NOMO-1 (cell line): ENCODE data around the gene PLPP7.

Experiments
- DNase-seq, 2 experiments: peaks; one replicate each; lab custom pipeline; 2025; ENCODE audit not compliant: unreplicated experiment in 2 of 2; lab: John Stamatoyannopoulos, UW

The PLPP7 gene

DNA sequence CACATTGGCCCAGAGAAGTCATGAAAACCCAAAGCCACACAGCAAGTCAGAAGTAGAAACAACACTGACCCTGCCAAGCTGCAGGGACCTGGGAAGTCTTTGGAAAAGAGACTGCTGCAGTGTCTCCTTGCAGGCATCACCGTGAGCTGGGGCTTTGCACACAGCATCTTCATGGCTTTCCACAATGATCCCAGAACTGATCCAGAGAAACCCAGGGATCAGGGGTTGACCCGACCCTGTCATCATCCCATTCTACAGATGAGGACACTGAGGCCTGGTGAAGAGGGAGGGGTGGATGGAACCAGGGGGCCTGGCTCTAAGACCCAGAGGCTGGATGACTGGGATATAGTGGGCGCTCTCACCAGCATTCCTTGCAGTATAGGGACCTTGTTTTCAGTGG, 8.9 kb upstream of the PLPP7 start:
- no peak for DNase-seq

DNA sequence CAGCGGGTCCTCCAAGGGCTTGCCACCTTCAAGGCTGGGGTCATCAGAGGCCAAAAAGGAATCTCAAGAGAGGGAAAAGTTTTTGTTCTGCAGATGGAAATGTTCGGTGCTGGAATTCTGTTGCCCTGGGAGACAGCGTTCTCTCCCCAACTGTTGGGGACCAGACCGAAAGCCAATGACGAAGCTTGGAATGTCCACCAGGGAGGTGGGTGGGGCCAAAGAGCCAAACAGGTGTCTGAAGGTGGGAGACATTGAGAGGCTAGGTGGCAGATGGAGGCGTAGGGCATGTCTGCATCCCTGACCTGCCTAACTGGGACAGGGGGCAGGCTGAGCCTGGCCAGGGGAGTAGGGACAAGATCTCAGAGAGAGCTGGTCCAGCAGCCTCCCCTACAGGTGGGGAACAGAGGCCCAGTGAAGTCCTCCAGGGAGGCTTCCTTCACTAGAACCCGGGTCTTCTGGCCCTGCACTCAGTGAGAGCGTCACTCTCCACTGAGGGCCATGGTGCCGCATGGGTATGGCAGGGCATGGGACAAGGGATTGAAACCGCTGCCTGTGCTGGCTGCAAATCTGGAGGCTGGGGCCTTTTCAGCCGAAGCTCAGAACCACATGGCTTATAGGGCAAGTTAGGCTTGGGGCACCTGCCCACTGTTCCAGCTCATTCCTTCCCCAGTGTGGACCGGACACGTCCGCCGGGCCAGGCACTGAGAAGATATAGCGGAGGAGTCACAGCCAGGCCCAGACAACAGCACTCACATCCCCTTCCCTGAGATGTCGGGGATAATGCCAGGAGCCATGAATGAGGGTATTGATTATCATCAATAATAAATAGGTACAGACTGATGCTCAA, 8.2 kb upstream of the PLPP7 start:
- DNase-seq = no peak

DNA sequence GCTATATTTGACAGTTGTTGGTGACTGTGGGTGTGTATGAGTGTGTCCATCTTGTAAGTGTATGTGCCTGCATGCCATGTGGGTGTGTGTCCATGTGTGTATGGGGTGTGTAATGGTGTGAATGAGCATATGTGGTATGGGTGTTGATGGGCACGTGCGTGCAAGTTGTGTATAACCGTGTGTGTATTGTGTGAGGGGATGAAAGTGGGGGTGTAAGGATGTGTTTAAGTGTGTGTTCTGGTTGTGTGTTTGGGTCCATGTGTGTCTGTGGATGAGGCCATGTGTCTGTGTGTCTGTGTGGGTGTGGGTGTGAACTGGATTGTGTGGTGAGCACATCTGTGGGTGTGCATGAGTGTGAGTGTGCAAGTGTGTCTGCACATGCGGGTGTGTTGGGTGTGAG, 7.3 kb upstream of the PLPP7 start:
- no peak for DNase-seq

DNA sequence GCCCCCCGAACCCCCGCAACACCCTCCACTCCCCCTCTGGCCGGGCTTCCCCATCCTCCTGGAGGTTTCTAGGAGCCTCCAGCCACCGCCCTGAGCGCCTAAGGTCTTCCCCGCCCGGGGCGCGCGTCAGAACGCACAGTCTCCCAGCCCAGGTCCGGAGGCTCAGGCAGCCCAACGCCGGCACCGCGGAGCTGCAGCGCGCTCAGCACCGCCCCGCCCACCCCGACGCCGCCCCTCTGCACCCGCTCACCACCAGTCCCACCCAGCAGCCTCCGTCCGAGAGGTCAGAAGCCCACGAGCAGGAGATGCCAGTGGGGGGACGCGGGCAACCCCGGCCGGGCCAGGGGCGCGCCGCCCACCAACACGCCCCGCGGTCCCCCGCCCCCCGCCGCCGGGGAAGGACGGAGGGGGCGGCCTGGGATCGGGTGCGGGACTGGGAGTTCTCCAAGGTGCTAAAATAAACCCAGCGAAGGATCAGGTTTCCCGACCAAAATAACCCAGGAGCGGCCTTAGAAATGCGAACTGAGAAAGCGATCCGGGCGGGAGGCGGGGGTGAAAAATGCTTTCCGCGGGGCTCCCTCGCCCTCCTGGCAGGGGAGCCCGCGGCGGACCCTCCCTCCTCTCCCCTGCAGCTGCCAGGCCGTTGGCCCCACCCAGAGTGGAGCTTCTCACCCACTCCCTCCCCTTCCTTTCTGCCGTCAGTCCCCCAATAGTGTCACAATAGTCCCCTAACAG, 6.7 kb upstream of the PLPP7 start:
- no peak for DNase-seq

DNA sequence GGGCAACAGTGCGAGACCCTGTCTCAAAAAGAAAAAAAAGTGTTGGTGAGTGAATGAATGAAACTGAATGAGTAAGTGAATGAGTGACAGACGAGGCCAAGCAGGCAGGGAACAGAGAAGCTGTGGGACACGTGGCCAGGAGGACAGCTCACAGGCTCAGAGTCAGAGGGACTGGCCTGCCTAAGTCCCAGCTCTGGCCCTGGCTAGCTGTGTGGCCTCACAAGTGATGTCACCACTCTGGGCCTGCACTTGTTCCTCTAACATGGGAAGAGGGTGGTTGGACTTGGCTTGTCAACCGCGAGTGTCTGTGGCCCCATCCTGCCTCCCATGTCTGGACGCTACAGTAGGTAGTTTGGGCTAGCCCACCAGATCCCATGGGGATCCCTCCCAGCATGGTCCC, 4.7 kb upstream of the PLPP7 start:
- no peak for DNase-seq

DNA sequence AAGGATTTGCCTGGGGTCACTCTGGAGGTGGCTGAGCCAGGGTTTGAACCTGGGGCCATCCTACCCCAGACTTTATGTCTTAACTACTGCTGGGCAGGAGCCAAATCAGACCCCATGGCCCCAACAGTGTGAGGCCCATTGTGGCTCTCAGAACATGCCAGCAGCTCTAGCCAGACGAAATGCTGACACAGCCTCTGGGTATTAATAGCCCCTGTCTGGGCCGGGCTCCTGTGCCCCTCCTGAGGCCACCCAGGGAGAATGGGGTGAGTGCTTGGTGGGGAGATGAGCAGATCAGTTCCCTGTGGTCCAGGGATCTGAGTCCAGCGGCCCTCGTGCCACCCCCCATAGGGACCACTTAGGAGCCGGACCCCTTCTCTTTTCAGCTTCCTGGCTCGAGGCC, 2.2 kb upstream of the PLPP7 start:
- no peak for DNase-seq

DNA sequence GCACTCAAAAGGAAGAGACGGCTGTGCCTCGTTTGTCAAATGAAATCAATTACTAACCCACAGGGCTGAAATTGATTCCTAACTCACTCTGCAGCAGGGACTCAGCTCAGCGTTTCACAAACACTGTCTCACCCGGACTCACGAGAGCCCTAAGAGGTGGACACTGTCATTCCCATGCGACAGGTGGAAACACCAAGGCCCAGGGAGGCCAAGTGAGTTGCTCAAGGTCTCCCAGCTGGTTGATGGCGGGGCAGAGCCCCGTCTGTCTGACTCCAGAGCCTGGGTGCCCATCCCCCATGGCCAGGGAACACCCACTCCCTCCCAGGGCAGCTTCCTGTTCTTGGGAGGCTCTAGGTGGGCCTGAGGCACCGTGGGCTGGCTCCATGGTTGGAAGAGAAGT, 1.3 kb upstream of the PLPP7 start:
- DNase-seq = no peak

DNA sequence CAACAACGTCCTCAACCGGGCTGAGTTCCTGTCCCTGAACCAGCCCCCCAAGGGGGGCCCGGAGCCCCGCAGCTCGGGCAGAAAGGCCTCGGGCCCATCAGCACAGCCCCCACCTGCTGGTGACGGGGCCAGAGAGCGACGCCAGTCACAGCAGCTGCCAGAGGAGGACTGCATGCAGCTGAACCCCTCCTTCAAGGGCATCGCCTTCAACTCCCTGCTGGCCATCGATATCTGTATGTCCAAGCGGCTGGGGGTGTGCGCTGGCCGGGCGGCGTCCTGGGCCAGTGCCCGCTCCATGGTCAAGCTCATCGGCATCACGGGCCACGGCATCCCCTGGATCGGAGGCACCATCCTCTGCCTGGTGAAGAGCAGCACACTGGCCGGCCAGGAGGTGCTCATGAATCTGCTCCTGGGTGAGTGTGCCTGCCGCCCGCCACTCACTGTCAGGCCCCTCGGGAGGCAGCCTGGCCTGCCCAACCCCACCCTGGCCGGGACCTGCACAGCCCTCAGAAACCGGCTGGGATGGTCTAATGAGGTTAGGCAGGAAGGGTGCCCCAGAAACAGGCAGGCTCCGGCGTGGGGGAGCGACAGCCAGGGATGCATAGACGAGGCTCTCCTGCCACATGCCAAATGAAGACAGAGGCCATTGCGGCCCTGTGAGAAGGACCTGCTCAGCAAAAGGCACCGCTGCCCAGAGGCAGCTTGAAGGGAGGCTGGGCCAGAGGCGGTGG, 678 bp downstream of the PLPP7 start:
- DNase-seq = no peak

DNA sequence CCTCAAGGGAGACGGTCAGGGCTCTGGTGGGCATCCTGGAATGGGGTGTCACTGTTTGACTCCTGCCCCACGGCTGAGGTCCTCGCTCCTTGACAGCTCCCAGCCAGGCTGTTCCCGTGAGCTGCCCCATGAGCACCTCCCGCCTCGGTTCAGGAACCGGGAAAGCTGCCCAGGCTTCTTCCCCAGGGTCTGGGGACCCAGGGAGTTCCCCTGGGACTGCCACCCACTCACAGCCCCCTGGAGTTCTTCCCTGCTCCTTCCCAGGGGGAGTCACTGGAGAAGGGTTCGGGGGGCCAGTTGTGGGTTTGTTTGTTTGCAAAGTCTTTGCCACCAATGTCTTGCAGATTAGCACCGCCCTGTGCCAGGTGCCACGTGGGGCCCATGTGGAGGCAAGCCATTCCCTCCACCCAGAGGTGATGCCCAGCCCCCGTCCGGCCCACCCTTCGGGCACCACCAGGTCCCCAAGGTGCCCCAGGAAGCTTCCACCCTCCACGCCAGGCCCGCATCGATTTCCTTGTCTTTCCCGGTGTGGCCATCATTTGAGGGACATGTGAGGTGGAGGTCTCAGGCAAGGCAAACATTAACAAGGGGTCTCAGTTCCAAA, 1.3 kb downstream of the PLPP7 start:
- DNase-seq = no peak

DNA sequence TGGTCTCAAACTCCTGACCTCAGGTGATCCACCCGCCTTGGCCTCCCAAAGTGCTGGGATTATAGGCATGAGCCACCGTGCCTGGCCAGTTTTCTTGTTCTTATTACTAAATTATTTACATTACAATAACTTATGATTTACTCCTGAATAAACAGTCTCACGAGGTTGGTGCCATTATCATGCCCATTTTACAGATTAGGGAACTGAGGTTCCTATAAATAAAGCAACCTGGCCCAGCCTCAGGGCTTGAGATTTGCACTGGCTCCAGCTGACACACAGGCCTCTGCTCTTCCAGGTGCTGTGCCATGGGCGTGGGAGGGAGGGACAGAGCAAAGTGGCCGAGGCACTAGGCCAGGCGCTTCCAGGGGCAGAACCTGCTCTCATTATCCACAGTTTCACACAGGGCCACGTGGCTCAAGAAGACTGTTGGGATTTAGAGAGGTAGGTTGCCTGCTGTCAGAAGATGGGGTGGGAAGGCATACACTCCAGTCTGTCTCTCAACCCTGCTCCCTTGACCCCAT, 2.3 kb downstream of the PLPP7 start:
- no peak for DNase-seq

DNA sequence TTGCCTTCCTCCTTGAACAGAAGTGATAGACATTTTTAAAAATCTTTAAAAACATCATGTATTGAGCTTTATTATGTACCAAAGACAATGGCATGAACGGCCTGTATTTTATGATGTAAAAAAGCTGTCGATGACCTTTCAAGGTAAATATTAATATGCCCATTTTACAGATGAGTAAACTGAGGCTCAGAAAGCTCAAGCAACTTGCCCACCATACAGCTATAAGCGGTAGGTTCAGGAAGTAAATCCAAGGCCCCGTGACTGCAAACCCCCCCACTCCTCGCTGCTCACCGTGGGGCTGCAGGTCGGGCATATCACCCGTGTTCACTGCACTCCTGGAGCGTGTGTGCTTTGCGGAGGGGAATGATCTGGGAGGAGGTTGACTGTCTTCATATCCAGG, 3.4 kb downstream of the PLPP7 start:
- no peak for DNase-seq

DNA sequence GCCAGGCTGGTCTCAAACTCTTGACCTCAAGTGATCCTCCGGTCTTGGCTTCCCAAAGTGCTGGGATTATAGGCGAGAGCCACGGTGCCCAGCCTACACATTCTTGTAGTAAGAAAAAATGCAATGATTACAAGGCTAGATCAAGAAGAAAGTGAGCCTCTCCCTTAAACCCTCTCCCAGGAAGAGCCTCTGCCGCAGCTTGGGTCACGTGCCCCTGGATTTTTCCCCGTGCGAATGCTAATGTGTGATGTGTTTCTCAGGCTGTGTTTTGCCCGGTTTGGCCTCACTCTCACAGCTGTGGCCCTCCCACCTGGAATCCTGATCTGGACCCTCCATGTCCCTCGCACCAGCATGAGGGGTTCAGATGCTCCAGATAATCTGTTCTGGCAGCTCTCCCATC, 6.9 kb downstream of the PLPP7 start:
- DNase-seq = no peak

DNA sequence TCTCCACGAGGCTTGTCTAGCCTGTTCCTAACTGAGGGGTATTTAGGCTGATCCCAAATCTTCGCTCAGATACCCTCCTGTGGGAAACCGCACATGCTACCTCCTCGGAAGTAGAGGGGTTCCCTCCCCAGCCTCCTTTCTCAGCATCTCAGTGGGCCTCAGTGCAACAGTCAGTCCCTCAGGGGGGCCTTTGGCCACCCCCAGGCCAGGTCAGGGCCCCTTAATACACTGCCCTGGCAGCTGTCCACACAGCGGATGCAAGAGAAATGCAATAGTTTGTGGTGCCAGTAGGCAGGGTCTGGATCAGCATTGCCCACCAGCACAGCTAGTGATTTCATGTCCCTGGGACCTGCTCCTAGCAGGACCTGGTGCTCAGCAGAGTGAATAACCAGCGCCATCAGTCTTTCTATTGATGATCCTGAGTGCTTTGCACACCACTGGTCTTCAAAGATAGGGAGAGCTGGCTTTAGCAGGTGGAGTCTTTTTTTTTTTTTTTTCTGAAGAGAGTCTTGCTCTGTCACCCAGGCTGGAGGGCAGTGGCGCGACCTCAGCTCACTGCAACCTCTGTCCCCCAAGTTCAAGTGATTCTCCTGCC, 7.5 kb downstream of the PLPP7 start:
- no peak for DNase-seq

DNA sequence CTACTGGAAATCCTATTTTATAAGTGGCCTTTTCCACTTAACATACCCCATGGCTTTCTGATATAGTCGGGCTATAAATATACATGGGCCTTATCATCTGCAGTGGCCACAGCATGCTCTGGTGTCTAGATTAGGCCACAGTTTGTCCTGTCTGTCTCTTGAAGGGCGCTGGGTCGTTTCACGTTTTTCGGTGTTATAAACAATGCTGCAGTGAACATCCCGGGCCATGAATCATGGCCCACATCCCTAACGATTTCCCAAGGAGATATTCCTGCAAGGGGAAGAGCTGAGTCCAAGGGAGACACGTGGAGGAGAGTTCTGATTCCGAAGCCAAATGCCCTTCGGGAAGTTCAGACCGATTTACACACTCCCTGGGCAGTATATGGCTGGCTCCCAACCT, 8.4 kb downstream of the PLPP7 start:
- DNase-seq = no peak

DNA sequence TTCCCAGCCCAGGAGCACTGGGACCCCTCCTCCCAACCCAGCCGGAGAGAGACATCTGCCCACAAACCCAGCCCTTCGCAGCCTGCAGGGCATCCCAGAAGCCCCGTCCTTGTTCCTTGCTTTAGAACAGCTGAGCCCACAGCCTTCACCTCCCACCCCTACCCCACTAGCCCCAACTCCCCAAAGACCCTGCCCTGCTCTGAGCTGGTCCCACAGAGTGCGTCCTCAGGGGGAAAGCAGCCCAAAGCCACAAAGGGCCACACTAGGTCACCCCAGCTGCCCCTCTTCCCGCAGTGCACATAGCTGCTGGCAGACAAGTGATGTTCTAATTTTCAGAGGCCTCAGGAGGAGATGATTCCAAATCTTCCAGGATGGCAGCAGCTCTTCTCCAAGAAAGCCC, 8.8 kb downstream of the PLPP7 start:
- DNase-seq = no peak

DNA sequence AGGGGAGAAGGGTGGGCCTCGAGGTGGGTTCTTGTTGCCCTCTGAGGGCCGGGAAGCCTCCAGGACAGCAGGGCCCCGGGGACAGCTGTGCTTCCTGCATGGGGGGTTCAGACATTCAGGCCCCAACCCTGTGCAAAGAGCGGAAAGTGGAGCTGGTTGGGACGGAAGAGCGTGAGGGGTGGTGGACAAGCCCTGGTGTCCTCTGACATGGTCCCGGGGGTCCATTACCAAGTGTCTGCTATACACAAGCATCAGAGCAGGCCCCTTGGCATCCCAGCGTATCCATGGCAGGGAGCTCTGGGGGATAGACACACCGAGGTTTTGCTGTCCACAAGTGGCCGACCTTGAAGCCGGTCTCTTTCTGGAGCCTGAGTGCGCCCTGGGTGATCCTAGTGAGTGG, 9.3 kb downstream of the PLPP7 start:
- DNase-seq = no peak

DNA sequence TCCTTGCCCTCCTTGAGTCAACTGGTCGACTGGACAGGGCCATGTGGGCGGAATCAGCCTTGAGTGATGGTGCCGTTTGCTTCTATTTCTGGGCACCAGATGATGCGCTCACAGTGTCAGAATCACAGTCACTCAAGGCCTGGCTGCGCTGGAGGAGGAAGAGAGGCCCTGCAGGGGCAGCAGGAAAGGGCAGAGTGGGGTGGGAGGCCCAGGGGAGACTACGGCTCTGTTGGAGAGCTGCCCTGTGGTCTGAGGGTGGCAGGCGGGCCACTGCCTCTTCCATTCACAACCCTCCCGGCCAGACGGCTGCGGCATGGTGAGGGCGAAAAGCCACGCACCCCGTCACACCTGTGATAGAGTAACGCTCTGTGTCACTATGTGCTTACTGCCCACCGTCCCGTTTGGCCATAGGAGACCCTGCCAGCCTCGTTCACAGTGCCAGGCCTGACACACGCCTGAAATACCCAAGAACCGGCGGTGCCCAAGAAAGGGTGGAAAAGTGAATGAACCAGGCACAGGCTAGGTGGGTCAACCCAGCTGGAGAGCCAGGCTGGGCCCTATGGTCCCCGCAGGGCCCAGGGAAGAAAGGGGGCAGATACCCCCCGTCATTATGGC, 9.9 kb downstream of the PLPP7 start:
- no peak for DNase-seq

DNA sequence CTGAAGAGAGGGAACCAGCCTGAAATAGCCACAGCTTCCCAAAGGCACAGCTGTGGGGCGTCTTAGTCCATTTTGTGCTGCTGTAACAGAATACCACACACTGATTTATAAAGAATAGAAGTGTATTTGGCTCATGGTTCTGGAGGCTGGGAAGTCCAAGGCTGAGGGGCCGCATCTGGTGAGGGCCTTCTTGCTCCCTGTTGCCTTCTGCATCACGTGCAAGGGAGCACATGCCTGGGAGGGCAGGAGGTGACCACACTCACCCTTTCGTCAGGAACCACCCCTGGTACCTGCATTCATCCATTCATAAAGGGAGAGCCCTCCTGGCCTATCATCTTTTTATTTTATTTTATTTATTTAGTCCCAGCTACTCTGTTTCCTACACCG, 10.4 kb downstream of the PLPP7 start:
- no peak for DNase-seq

DNA sequence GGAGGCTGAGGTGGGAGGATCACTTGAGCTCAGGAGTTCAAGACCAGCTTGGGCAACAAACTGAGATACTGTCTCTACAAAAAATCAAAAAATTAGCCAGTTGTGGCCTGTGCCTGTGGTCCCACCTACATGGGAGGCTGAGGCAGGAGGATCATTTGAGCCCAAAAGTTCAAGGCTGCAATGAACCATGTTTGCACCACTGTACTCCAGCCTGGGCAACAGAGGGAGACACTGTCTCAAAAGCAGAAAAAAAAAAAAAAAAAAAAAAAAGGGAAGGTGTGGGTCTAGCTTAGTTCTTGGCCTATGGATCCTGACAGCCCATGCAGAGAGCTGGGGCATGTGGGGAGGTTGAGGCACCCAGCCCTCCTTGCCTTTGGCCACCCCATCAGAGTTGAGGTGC, 10.9 kb downstream of the PLPP7 start:
- no peak for DNase-seq
